OCI-LY1 (cell line): ENCODE data around the gene MMAA.

ENCODE experiments used
- H2AFZ ChIP-seq: fragments of 200-600 bp; sonication (generic), shearing (Covaris generic); 2 replicates; pipeline ENCODE4 v1.6.0; 2014; ENCODE audit warnings: antibody characterized with exemption, mild to moderate bottlenecking, low read length
- H3F3A ChIP-seq: fragments of 200-600 bp; sonication (generic), shearing (Covaris generic); 2 replicates; pipeline ENCODE4 v1.6.0; 2014; ENCODE audit warnings: mild to moderate bottlenecking, antibody characterized with exemption, low read length, moderate library complexity; ENCODE audit not compliant: insufficient read depth
- H3K27ac ChIP-seq: fragments of 200-600 bp; sonication (generic); 2 replicates; pipeline ENCODE4 v1.5.1; 2014; ENCODE audit warnings: low read length, mixed run types, mild to moderate bottlenecking, low read depth; ENCODE audit not compliant: poor library complexity, severe bottlenecking
- H3K27me3 ChIP-seq: fragments of 200-600 bp; sonication (generic); 2 replicates; pipeline ENCODE4 v1.6.0; 2014; ENCODE audit warnings: antibody characterized with exemption, mild to moderate bottlenecking, low read length, moderate library complexity; ENCODE audit not compliant: insufficient read depth
- H3K36me3 ChIP-seq: fragments of 200-600 bp; sonication (generic); 2 replicates; pipeline ENCODE4 v1.6.1; 2014; ENCODE audit warnings: mild to moderate bottlenecking, antibody characterized with exemption, low read length, moderate library complexity, mixed read lengths; ENCODE audit not compliant: insufficient read depth
- H3K4me1 ChIP-seq: fragments of 200-600 bp; sonication (generic); 2 replicates; pipeline ENCODE4 v1.5.1; 2014; ENCODE audit warnings: mild to moderate bottlenecking, low read length, moderate library complexity; ENCODE audit not compliant: insufficient read depth, severe bottlenecking
- H3K4me2 ChIP-seq: fragments of 200-600 bp; sonication (generic), shearing (Covaris generic); 2 replicates; pipeline ENCODE4 v1.6.1; 2014; ENCODE audit warnings: low read length
- H3K4me3 ChIP-seq: fragments of 200-600 bp; sonication (generic); 2 replicates; pipeline ENCODE4 v1.5.1; 2014; ENCODE audit warnings: low read length, low read depth, mild to moderate bottlenecking, mixed read lengths; ENCODE audit not compliant: poor library complexity, severe bottlenecking
- H3K79me2 ChIP-seq: fragments of 200-600 bp; shearing (Covaris generic); 2 replicates; pipeline ENCODE4 v1.6.1; 2016; ENCODE audit warnings: mixed run types, low read length, mixed read lengths; ENCODE audit not compliant: insufficient read depth
- H3K9ac ChIP-seq: fragments of 200-600 bp; sonication (generic), shearing (Covaris generic); 2 replicates; pipeline ENCODE4 v1.6.1; 2014; ENCODE audit warnings: mild to moderate bottlenecking, low read length, mixed read lengths
- H3K9me2 ChIP-seq: fragments of 200-600 bp; sonication (generic), shearing (Covaris generic); 2 replicates; pipeline ENCODE4 v1.6.1; 2014; ENCODE audit warnings: low read depth, mild to moderate bottlenecking, low read length, mixed read lengths
- H3K9me3 ChIP-seq: fragments of 200-600 bp; shearing (Covaris generic); 2 replicates; pipeline ENCODE4 v1.6.1; 2014; ENCODE audit warnings: low read length, mixed read lengths
- H4K20me1 ChIP-seq: fragments of 200-600 bp; sonication (generic), shearing (Covaris generic); 2 replicates; pipeline ENCODE4 v1.6.0; 2016; ENCODE audit warnings: mild to moderate bottlenecking, low read length; ENCODE audit not compliant: insufficient read depth
- EZH2 ChIP-seq: fragments of 200-600 bp; sonication (generic), shearing (Covaris generic); IDR thresholded peaks from 2 replicates; pipeline ENCODE4 v1.8.0; 2017; ENCODE audit warnings: borderline replicate concordance, mixed run types, mild to moderate bottlenecking, antibody characterized with exemption, low read length, moderate library complexity, mixed read lengths
- TF ChIP-seq, protein P1 (sequence below): fragments of 200-600 bp; sonication (generic), shearing (Covaris generic); IDR thresholded peaks from 2 replicates; pipeline ENCODE4 v1.5.1; 2017; ENCODE audit warnings: mild to moderate bottlenecking, antibody characterized with exemption, low read length, moderate library complexity, mixed read lengths

Gene MMAA

DNA sequence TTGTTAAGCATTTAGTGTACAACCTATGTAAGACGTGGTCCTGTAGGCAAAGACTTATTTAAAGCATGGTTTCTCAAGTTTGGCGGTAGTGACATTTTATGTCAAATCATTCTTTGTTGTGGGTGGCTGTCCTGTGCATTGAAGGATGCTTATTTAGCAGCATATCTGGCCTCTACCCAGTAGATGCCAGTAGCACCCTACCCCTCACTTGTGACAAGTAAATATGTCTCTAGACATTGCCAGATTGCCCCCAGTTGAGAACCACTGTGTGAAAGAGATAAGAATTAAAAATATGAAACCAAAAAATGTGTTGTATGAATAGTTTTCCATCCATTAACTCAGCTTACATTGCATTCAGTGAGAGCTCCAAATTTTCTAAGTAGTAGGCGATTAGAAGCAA is 25.5 kb downstream of the MMAA start:
- Histone ChIP-seq H3F3A (no peaks in the 10 kb centered on the region), H3K4me1 (peaks cover 12% of the 10 kb centered on the region), H3K4me3 (no peak overlapping the region), H3K27me3 (no peaks in the 10 kb centered on the region), H2AFZ (no peak overlapping the region), H3K9me2 (no peaks in the 10 kb centered on the region), H3K27ac (no peak overlapping the region), H3K9ac (no peak overlapping the region), H3K4me2 (no peak overlapping the region), H3K36me3 (peaks cover 7% of the 10 kb centered on the region; the same call in 1 of the 2 replicates), H4K20me1 (no peaks in the 10 kb centered on the region), H3K9me3 (no peaks in the 10 kb centered on the region), H3K79me2 (no peaks in the 10 kb centered on the region)
- TF ChIP-seq EZH2, result no peak
- TF ChIP-seq, protein P1, sequence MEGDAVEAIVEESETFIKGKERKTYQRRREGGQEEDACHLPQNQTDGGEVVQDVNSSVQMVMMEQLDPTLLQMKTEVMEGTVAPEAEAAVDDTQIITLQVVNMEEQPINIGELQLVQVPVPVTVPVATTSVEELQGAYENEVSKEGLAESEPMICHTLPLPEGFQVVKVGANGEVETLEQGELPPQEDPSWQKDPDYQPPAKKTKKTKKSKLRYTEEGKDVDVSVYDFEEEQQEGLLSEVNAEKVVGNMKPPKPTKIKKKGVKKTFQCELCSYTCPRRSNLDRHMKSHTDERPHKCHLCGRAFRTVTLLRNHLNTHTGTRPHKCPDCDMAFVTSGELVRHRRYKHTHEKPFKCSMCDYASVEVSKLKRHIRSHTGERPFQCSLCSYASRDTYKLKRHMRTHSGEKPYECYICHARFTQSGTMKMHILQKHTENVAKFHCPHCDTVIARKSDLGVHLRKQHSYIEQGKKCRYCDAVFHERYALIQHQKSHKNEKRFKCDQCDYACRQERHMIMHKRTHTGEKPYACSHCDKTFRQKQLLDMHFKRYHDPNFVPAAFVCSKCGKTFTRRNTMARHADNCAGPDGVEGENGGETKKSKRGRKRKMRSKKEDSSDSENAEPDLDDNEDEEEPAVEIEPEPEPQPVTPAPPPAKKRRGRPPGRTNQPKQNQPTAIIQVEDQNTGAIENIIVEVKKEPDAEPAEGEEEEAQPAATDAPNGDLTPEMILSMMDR, result no peak

GRCh38 chr4:145656156-145656555 is 37.0 kb downstream of the MMAA start:
- no peaks in the 10 kb centered on the region for H3K27me3 ChIP-seq
- no peak overlapping the region for H3K27ac ChIP-seq
- no peak overlapping the region for H3K4me3 ChIP-seq
- no peaks in the 10 kb centered on the region for H4K20me1 ChIP-seq
- H3K9me2 ChIP-seq, result no peaks in the 10 kb centered on the region
- H3K36me3 ChIP-seq, result peaks cover 44% of the 10 kb centered on the region
- TF ChIP-seq, protein P1, result no peak
- no peak for TF ChIP-seq EZH2
- H2AFZ ChIP-seq, result no peak overlapping the region
- H3K4me2 ChIP-seq, result no peak overlapping the region
- no peak overlapping the region for H3K9ac ChIP-seq
- H3F3A ChIP-seq, result no peaks in the 10 kb centered on the region
- H3K4me1 ChIP-seq, result no peaks in the 10 kb centered on the region
- H3K9me3 ChIP-seq, result peaks cover 4% of the 10 kb centered on the region; the same call in 1 of the 2 replicates
- no peaks in the 10 kb centered on the region for H3K79me2 ChIP-seq

GRCh38 chr4:145660064-145660463 is 40.9 kb downstream of the MMAA start:
- no peak overlapping the region for H3K4me2 ChIP-seq
- H4K20me1 ChIP-seq, result no peaks in the 10 kb centered on the region
- peaks cover 19% of the 10 kb centered on the region for H3K36me3 ChIP-seq
- H3K9me2 ChIP-seq, result no peaks in the 10 kb centered on the region
- H3K79me2 ChIP-seq, result no peaks in the 10 kb centered on the region
- no peak overlapping the region for H3K4me3 ChIP-seq
- H3K27me3 ChIP-seq, result no peaks in the 10 kb centered on the region
- no peak overlapping the region for H2AFZ ChIP-seq
- no peak for TF ChIP-seq EZH2
- TF ChIP-seq, protein P1, result no peak
- H3K9me3 ChIP-seq, result peaks cover 4% of the 10 kb centered on the region; the same call in 1 of the 2 replicates
- no peaks in the 10 kb centered on the region for H3K4me1 ChIP-seq
- H3F3A ChIP-seq, result no peaks in the 10 kb centered on the region
- no peak overlapping the region for H3K27ac ChIP-seq
- H3K9ac ChIP-seq, result no peak overlapping the region
